Measurements from ENCODE around the gene ABCC4. TPM values are rescaled to one million over a fixed set of nuclear protein-coding genes. Genes with fewer than 3 reads are reported as not detected.
"Not testable (repeated sequence)": the region's sequence is repeated elsewhere in the genome, so short reads cannot be mapped to it uniquely, and the experiment has no call there.

ABCC4 gene
- total and polyA plus RNA-seq, 8 donors, result 0.80 to 8.7 (median 4.1) TPM

GRCh38 chr13:95279016-95279415 lies 22.2 kb downstream of the ABCC4 start:
- peaks cover 0 to 8% (median 0%) of the 10 kb centered on the region in 3 donors for H3K4me1 ChIP-seq
- H3K27ac ChIP-seq, result no peak overlapping the region
- no peak for TF ChIP-seq CTCF (IDR thresholded peaks at IDR 0.05)
- ATAC-seq (no peak), FAIRE-seq (no peak), DNase-seq (no peak)
- 79 to 85% methylated on average over 3 of the region's 3 CpGs for WGBS, 2 donors
- intact Hi-C loops (cut with DNase I), result no loop called here
- no peaks in the 10 kb centered on the region for H3K27me3 ChIP-seq
- H3K4me3 ChIP-seq, result no peak overlapping the region
- H3K36me3 ChIP-seq, result no peaks in the 10 kb centered on the region
- H3K9me3 ChIP-seq, result no peaks in the 10 kb centered on the region

- Histone ChIP-seq H3K4me3 (no peak overlapping the region), H3K36me3 (no peaks in the 10 kb centered on the region), H3K27ac (no peak overlapping the region), H3K4me1 (peaks cover 0 to 8% (median 3%) of the 10 kb centered on the region in 3 donors), H3K9me3 (no peaks in the 10 kb centered on the region), H3K27me3 (no peaks in the 10 kb centered on the region)
- intact Hi-C loops (cut with DNase I), result no loop called here
- no peak for TF ChIP-seq CTCF (IDR thresholded peaks at IDR 0.05)
- WGBS, 2 donors, result 87 to 88% methylated on average over 3 to 4 of the region's 4 CpGs
- FAIRE-seq, result no peak
- DNase-seq, result no peak
- ATAC-seq, result no peak
These were observed 25.2 kb downstream of the ABCC4 start for GRCh38 chr13:95276037-95276505.

- Histone ChIP-seq H3K4me1 (peaks cover 0 to 8% (median 7%) of the 10 kb centered on the region in 3 donors), H3K36me3 (no peaks in the 10 kb centered on the region), H3K27me3 (no peaks in the 10 kb centered on the region), H3K9me3 (no peaks in the 10 kb centered on the region), H3K4me3 (no peak overlapping the region), H3K27ac (no peak overlapping the region)
- no peak for TF ChIP-seq CTCF (IDR thresholded peaks at IDR 0.05)
- ATAC-seq (no peak), DNase-seq (no peak), FAIRE-seq (no peak)
- 69% methylated on average over 4 of the region's 4 CpGs for WGBS, 2 donors
- intact Hi-C loops (cut with DNase I), result no loop called here
These were observed 25.8 kb downstream of the ABCC4 start for GRCh38 chr13:95275322-95276036.

GRCh38 chr13:95273592-95274132 lies 27.6 kb downstream of the ABCC4 start:
- FAIRE-seq; H3K27ac ChIP-seq; H3K36me3 ChIP-seq; intact Hi-C loops (cut with DNase I); DNase-seq; H3K27me3 ChIP-seq; H3K4me3 ChIP-seq; H3K9me3 ChIP-seq; ATAC-seq; H3K4me1 ChIP-seq: not testable (repeated sequence)
- 79 to 82% methylated on average over 11 to 12 of the region's 12 CpGs for WGBS, 2 donors

- ATAC-seq; FAIRE-seq; H3K4me3 ChIP-seq; H3K4me1 ChIP-seq; H3K27me3 ChIP-seq; H3K9me3 ChIP-seq; H3K36me3 ChIP-seq; DNase-seq; H3K27ac ChIP-seq; intact Hi-C loops (cut with DNase I): not testable (repeated sequence)
- 88 to 93% methylated on average over 7 of the region's 7 CpGs for WGBS, 2 donors
These were observed 29.2 kb downstream of the ABCC4 start for GRCh38 chr13:95272076-95272475.

- DNase-seq, result no peak
- Histone ChIP-seq H3K36me3 (no peaks in the 10 kb centered on the region), H3K27me3 (no peaks in the 10 kb centered on the region), H3K27ac (no peak overlapping the region), H3K4me3 (no peak overlapping the region), H3K4me1 (peaks cover 0 to 7% (median 0%) of the 10 kb centered on the region in 3 donors), H3K9me3 (no peaks in the 10 kb centered on the region)
- 84 to 95% methylated on average over 3 of the region's 3 CpGs for WGBS, 2 donors
- TF ChIP-seq CTCF (IDR thresholded peaks at IDR 0.05), result no peak
- intact Hi-C loops (cut with DNase I), result no loop called here
- FAIRE-seq, result no peak
- no peak for ATAC-seq
These were observed 31.5 kb downstream of the ABCC4 start for GRCh38 chr13:95269756-95270155.

- H3K9me3 ChIP-seq; DNase-seq; ATAC-seq; H3K36me3 ChIP-seq; H3K4me3 ChIP-seq; H3K27ac ChIP-seq; H3K4me1 ChIP-seq; FAIRE-seq; H3K27me3 ChIP-seq; intact Hi-C loops (cut with DNase I): not testable (repeated sequence)
- 90 to 97% methylated on average over 16 of the region's 16 CpGs for WGBS, 2 donors
These were observed 32.7 kb downstream of the ABCC4 start for GRCh38 chr13:95268343-95269065.
